Small intestine (tissue), 7 donors: ENCODE results near the gene IKZF3. TPM values are rescaled to one million over a fixed set of nuclear protein-coding genes. Genes with fewer than 3 reads are reported as not detected.

Experiments
- DNase-seq, 2 donors: peaks; one replicate each; pipeline versions ENCODE4 v3.0.0 to v3.0.0-alpha.2; 2013
- FAIRE-seq: peaks from 2 replicates; lab custom pipeline; 2012; peaks lifted over from hg19 to GRCh38; lab: Jason Lieb, UNC
- H3K27ac ChIP-seq, 3 donors: one replicate each; pipeline ENCODE4 v1.5.1; 2013; ENCODE audit warnings: low read length in 2 of 3, mild to moderate bottlenecking in 2 of 3, control low read depth in 1 of 3, inconsistent platforms in 1 of 3, low read depth in 1 of 3, moderate library complexity in 1 of 3
- H3K27me3 ChIP-seq, 3 donors: one replicate each; pipeline ENCODE4 v1.6.1; 2013; ENCODE audit warnings: low read length in 3 of 3, inconsistent platforms in 1 of 3; ENCODE audit not compliant: control insufficient read depth in 3 of 3, insufficient read depth in 3 of 3
- H3K36me3 ChIP-seq, 3 donors: one replicate each; pipeline ENCODE4 v1.6.1; 2013; ENCODE audit warnings: low read length in 3 of 3, inconsistent platforms in 1 of 3, low read depth in 1 of 3, mild to moderate bottlenecking in 1 of 3, moderate library complexity in 1 of 3; ENCODE audit not compliant: control insufficient read depth in 3 of 3, insufficient read depth in 2 of 3
- H3K4me1 ChIP-seq, 3 donors: one replicate each; pipeline ENCODE4 v1.6.1; 2013; ENCODE audit warnings: low read length in 2 of 3, inconsistent platforms in 1 of 3, low read depth in 1 of 3, mild to moderate bottlenecking in 1 of 3, moderate library complexity in 1 of 3; ENCODE audit not compliant: control insufficient read depth in 3 of 3, insufficient read depth in 2 of 3
- H3K4me3 ChIP-seq, 3 donors: one replicate each; pipeline ENCODE4 v1.5.1; 2013; ENCODE audit warnings: low read length in 3 of 3, control low read depth in 1 of 3, inconsistent platforms in 1 of 3, low read depth in 1 of 3, mild to moderate bottlenecking in 1 of 3, moderate library complexity in 1 of 3
- H3K9me3 ChIP-seq, 2 donors: one replicate each; pipeline ENCODE4 v1.6.1; 2013; ENCODE audit warnings: low read depth in 1 of 2, low read length in 1 of 2; ENCODE audit not compliant: control insufficient read depth in 2 of 2, insufficient read depth in 1 of 2
- WGBS, 3 donors: extraction: QIAGEN DNeasy Blood & Tissue Kit; methylation state at CpG; one replicate each; pipeline ENCODE4 v1.1.7; 2013; 5-methylcytosine and 5-hydroxymethylcytosine counted together
- polyA plus RNA-seq, 4 donors: library from polyadenylated mRNA; stranded (reverse) in 3 of 4; unstranded in 1 of 4; fragments of 200-250 nt in 3 of 4; fragments of 120-200 nt in 1 of 4; gene quantifications; one replicate each; pipeline versions ENCODE4 v1.2.1 to v1.2.3, GENCODE V29; 2013
- donor health status: healthy with polysubstance abuse.
- donor health status: control.
- donor health status: control.
- donor health status: Bipolar disorder and iron deficiency.
- donor health status: healthy.

IKZF3 gene
- polyA plus RNA-seq, 4 donors = 0.67 to 1.6 (median 1.4) TPM

GRCh38 chr17:39722965-39723848 lies 140.9 kb downstream of the IKZF3 start:
- Histone ChIP-seq H3K4me3 (no peak overlapping the region), H3K9me3 (no peaks in the 10 kb centered on the region), H3K27ac (no peak overlapping the region), H3K27me3 (no peaks in the 10 kb centered on the region), H3K36me3 (peaks cover 8 to 98% (median 11%) of the 10 kb centered on the region in 3 donors), H3K4me1 (no peaks in the 10 kb centered on the region)
- FAIRE-seq (no peak), DNase-seq (no peak)
- 83 to 84% (median 83%) methylated on average over 34 of the region's 34 CpGs for WGBS, 3 donors

- FAIRE-seq (no peak), DNase-seq (no peak)
- 87 to 91% (median 88%) methylated on average over 6 of the region's 6 CpGs for WGBS, 3 donors
- H3K4me3 ChIP-seq = no peak overlapping the region
- H3K4me1 ChIP-seq = no peaks in the 10 kb centered on the region
- no peak overlapping the region for H3K27ac ChIP-seq
- no peaks in the 10 kb centered on the region for H3K9me3 ChIP-seq
- no peaks in the 10 kb centered on the region for H3K27me3 ChIP-seq
- H3K36me3 ChIP-seq = peaks cover 2 to 95% (median 10%) of the 10 kb centered on the region in 3 donors
Measured at GRCh38 chr17:39722104-39722503, 142.0 kb downstream of the IKZF3 start.

DNA sequence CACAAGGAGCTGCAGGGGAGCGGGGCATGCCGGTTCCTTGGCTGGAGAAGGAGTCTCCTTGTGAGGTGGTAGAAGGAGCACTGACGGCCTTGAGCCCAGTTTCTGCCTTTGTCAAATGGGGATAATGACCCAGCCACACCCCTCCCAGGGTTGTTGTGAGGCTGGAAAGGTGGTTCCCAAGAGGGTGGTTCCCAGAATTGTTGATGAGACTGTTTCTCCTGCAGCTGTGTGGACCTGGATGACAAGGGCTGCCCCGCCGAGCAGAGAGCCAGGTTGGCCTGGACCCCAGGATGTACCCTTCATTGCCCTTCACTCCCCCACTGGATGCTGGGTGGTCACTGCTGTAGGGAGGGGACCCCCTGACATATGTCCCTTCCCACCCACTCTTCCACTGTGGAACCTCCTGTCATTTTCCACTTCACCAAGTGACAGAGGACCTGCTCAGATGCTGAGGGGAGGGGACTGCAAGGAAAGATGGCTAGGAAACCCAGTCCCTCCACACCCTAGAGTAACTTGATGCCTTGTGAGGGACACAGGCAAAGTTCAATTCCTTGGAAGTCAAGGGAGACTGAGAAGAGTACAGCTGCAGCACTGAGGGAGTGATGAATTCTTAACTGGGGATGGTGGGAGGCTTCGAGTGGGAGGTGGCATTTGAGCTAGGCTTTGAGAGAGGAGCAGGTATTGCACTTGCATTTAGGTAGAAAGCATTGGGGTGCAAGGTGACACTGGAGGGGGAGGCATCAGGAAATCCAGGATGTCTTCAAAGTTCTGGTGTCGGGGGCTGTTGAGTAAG lies 144.4 kb downstream of the IKZF3 start:
- Histone ChIP-seq H3K4me1 (no peaks in the 10 kb centered on the region), H3K27me3 (no peaks in the 10 kb centered on the region), H3K4me3 (no peak overlapping the region), H3K36me3 (peaks cover 0 to 95% (median 14%) of the 10 kb centered on the region in 3 donors), H3K27ac (no peak overlapping the region), H3K9me3 (no peaks in the 10 kb centered on the region)
- no peak for FAIRE-seq
- no peak for DNase-seq
- 84 to 87% (median 86%) methylated on average over 7 of the region's 7 CpGs for WGBS, 3 donors

- FAIRE-seq (no peak), DNase-seq (no peak)
- H3K27ac ChIP-seq = no peak overlapping the region
- WGBS, 3 donors = 87 to 90% (median 88%) methylated on average over 6 of the region's 6 CpGs
- H3K9me3 ChIP-seq = no peaks in the 10 kb centered on the region
- H3K36me3 ChIP-seq = peaks cover 3 to 91% (median 15%) of the 10 kb centered on the region in 3 donors
- H3K4me3 ChIP-seq = no peak overlapping the region
- no peaks in the 10 kb centered on the region for H3K4me1 ChIP-seq
- H3K27me3 ChIP-seq = no peaks in the 10 kb centered on the region
Measured at GRCh38 chr17:39717660-39718059, 146.5 kb downstream of the IKZF3 start.

- Histone ChIP-seq H3K27ac (peak overlapping the region in 1 of 3 donors; percentile 12), H3K9me3 (no peaks in the 10 kb centered on the region), H3K27me3 (no peaks in the 10 kb centered on the region), H3K4me1 (no peaks in the 10 kb centered on the region), H3K4me3 (no peak overlapping the region), H3K36me3 (peaks cover 4 to 90% (median 17%) of the 10 kb centered on the region in 3 donors)
- peak in 1 of 2 donors; percentile 56 for DNase-seq
- WGBS, 3 donors = 60 to 79% (median 64%) methylated on average over 11 of the region's 11 CpGs
- no peak for FAIRE-seq
Measured at GRCh38 chr17:39716879-39717536, 147.1 kb downstream of the IKZF3 start.

DNA sequence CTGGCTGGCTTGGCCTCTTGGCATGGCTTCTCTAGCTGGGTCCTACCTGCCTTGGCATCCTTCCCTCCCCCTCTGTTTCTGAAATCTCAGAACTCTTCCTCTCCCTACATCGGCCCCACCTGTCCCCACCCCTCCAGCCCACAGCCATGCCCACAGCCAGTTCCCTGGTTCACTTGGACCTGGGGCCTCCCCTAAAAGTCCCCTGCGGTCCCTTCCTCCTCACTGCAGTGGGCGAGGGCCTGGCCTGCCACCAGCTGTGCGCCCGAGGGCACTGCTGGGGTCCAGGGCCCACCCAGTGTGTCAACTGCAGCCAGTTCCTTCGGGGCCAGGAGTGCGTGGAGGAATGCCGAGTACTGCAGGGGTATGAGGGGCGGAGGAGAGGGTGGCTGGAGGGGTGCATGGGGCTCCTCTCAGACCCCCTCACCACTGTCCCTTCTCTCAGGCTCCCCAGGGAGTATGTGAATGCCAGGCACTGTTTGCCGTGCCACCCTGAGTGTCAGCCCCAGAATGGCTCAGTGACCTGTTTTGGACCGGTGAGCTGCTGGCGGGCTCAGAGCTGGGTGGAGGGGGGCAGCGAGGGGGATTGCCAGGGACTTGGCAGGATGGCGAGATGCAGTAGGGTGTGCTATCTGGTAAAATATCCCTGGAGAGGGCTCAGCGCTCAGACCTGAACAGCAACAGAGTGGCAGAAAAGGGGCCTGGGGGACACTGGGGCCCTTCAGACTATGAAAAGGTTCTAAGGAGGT lies 147.9 kb downstream of the IKZF3 start:
- no peaks in the 10 kb centered on the region for H3K27me3 ChIP-seq
- no peaks in the 10 kb centered on the region for H3K4me1 ChIP-seq
- no peaks in the 10 kb centered on the region for H3K9me3 ChIP-seq
- WGBS, 3 donors = 75 to 90% (median 80%) methylated on average over 15 of the region's 15 CpGs
- H3K4me3 ChIP-seq = no peak overlapping the region
- H3K36me3 ChIP-seq = peaks cover 7 to 90% (median 17%) of the 10 kb centered on the region in 3 donors
- DNase-seq = no peak
- peak overlapping the region in 1 of 3 donors; percentile 12 for H3K27ac ChIP-seq
- FAIRE-seq = no peak

GRCh38 chr17:39715375-39716072 lies 148.6 kb downstream of the IKZF3 start:
- no peaks in the 10 kb centered on the region for H3K9me3 ChIP-seq
- peaks cover 9 to 90% (median 17%) of the 10 kb centered on the region in 3 donors for H3K36me3 ChIP-seq
- no peaks in the 10 kb centered on the region for H3K27me3 ChIP-seq
- FAIRE-seq (no peak), DNase-seq (no peak)
- WGBS, 3 donors = 92 to 93% (median 93%) methylated on average over 16 to 18 of the region's 18 CpGs
- no peaks in the 10 kb centered on the region for H3K4me1 ChIP-seq
- H3K27ac ChIP-seq = no peak overlapping the region
- no peak overlapping the region for H3K4me3 ChIP-seq
